K562 (cell line): ENCODE data around the gene ZNF326.

ENCODE experiments used
- ARID4B ChIP-seq: sonication (generic); formaldehyde crosslinking; IDR thresholded peaks from 2 replicates; pipeline ENCODE4 v1.8.0; 2022; ENCODE audit warnings: mild to moderate bottlenecking, missing genetic modification reagents
- CREBBP ChIP-seq: IDR thresholded peaks from one replicate; pipeline ENCODE4 v1.6.1; 2012; ENCODE audit warnings: low read depth, mild to moderate bottlenecking, control low read depth, inconsistent platforms, low read length
- CTCF ChIP-seq, 3 experiments: IDR thresholded peaks in 2 of 3; conservative IDR thresholded peaks in 1 of 3; 2 replicates each; pipeline ENCODE4 v1.5.1; 2011 to 2012; ENCODE audit warnings: low read length in 3 of 3, mild to moderate bottlenecking in 3 of 3, control low read depth in 2 of 3, improper control_type of control experiment in 1 of 3, inconsistent platforms in 1 of 3, low read depth in 1 of 3, mixed read lengths in 1 of 3, moderate library complexity in 1 of 3; ENCODE audit not compliant: insufficient read depth in 2 of 3
- HMGXB4 ChIP-seq: sonication (generic); formaldehyde crosslinking; IDR thresholded peaks from 2 replicates; pipeline ENCODE4 v1.8.1; 2023; ENCODE audit warnings: mild to moderate bottlenecking, missing genetic modification reagents
- KDM5B ChIP-seq: fragments of 200-600 bp; sonication (generic); IDR thresholded peaks from 2 replicates; pipeline ENCODE4 v1.6.1; 2012; ENCODE audit warnings: low read depth, mild to moderate bottlenecking, moderate library complexity, low read length, control low read depth, inconsistent platforms; ENCODE audit not compliant: insufficient replicate concordance
- MXI1 ChIP-seq: IDR thresholded peaks from 2 replicates; pipeline ENCODE4 v1.6.1; 2011; ENCODE audit warnings: low read depth, mild to moderate bottlenecking, improper control_type of control experiment, low read length
- TAF1 ChIP-seq: IDR thresholded peaks from 2 replicates; pipeline ENCODE4 v1.6.1; 2011; ENCODE audit warnings: mild to moderate bottlenecking, low read length, moderate library complexity; ENCODE audit not compliant: insufficient read depth, control insufficient read depth, severe bottlenecking; ENCODE audit errors: extremely low read depth
- TCF7 ChIP-seq: sonication (generic); IDR thresholded peaks from 2 replicates; pipeline ENCODE4 v1.6.1; 2016; ENCODE audit warnings: antibody characterized with exemption, borderline replicate concordance
- ZNF311 ChIP-seq: fragments of 250-450 bp; sonication (Bioruptor Pico); IDR thresholded peaks from 2 replicates; pipeline ENCODE4 v1.4.0; 2020; ENCODE audit warnings: mild to moderate bottlenecking, moderate library complexity
- ZNF449 ChIP-seq: fragments of 250-450 bp; sonication (Bioruptor Pico); IDR thresholded peaks from 2 replicates; pipeline ENCODE4 v1.8.0; 2022; ENCODE audit warnings: moderate library complexity, mild to moderate bottlenecking, inconsistent platforms
- ZNF589 ChIP-seq: fragments of 200-800 bp; sonication (Bioruptor generic); IDR thresholded peaks from 2 replicates; pipeline ENCODE4 v1.6.1; 2016; ENCODE audit warnings: low read depth, missing genetic modification characterization, missing compliant biosample characterization

- TF ChIP-seq CTCF (IDR thresholded peaks at IDR 0.05 in 2 of 3, conservative IDR thresholded peaks at IDR 0.05 in 1 of 3; ENCODE audit: insufficient read depth in 2 of 3, low read depth in 1 of 3, low read length in 3 of 3) (no peak), MXI1 (no peak), ZNF589 (CRISPR knock-in tag) (no peak), CREBBP (no peak), ZNF449 (CRISPR knock-in tag) (no peak), ZNF311 (no peak), ARID4B (CRISPR knock-in tag) (no peak), TCF7 (no peak), KDM5B (no peak), HMGXB4 (CRISPR knock-in tag) (no peak), TAF1 (no peak)
Observed at GRCh38 chr1:90043586-90043985, 48.7 kb downstream of the ZNF326 start.
